RWPE2 (cell line): ENCODE data around the gene MYO10.
A peak's percentile ranks its signal among the peaks of the same experiment; 100 is the strongest.

Source experiments
- ATAC-seq: fragments of 200-7000 bp; cut with Tn5 transposase; 3 replicates; pipeline ENCODE4 v1.9.1; 2021; ENCODE audit warnings: low read depth
- DNase-seq: peaks from one replicate; pipeline ENCODE4 v3.0.0-alpha.2; 2020; ENCODE audit warnings: low spot score
- H3K27ac ChIP-seq: fragments of 450-650 bp; 2 replicates; pipeline ENCODE4 v1.5.1; 2017; ENCODE audit warnings: mild to moderate bottlenecking; ENCODE audit not compliant: poor library complexity, severe bottlenecking
- H3K27me3 ChIP-seq: fragments of 250-450 bp; sonication (Bioruptor Pico); 2 replicates; pipeline ENCODE4 v1.5.1; 2021; ENCODE audit warnings: mild to moderate bottlenecking, moderate library complexity; ENCODE audit not compliant: insufficient read depth, poor library complexity, severe bottlenecking
- H3K36me3 ChIP-seq: fragments of 250-450 bp; sonication (Bioruptor Pico); 2 replicates; pipeline ENCODE4 v1.5.1; 2020; ENCODE audit warnings: low read depth, mild to moderate bottlenecking, moderate library complexity
- H3K4me1 ChIP-seq: fragments of 250-450 bp; sonication (Bioruptor Pico); 2 replicates; pipeline ENCODE4 v1.5.1; 2021; ENCODE audit warnings: mild to moderate bottlenecking, moderate library complexity; ENCODE audit not compliant: insufficient read depth, poor library complexity, severe bottlenecking
- H3K4me3 ChIP-seq: fragments of 250-450 bp; sonication (Bioruptor Pico); 2 replicates; pipeline ENCODE4 v1.5.1; 2021; ENCODE audit warnings: mild to moderate bottlenecking, moderate library complexity; ENCODE audit not compliant: severe bottlenecking
- H3K9me3 ChIP-seq: fragments of 250-450 bp; sonication (Bioruptor Pico); 2 replicates; pipeline ENCODE4 v1.5.1; 2021; ENCODE audit warnings: mild to moderate bottlenecking, moderate library complexity; ENCODE audit not compliant: severe bottlenecking
- CTCF ChIP-seq: fragments of 450-650 bp; IDR thresholded peaks from one replicate; pipeline ENCODE4 v1.5.1; 2017; ENCODE audit warnings: mild to moderate bottlenecking, moderate library complexity; ENCODE audit not compliant: poor library complexity, severe bottlenecking

MYO10 gene

GRCh38 chr5:16888694-16889124 lies 47.4 kb downstream of the MYO10 start:
- peak overlapping the region; percentile 31 for H3K27ac ChIP-seq
- H3K4me1 ChIP-seq, result peaks cover 36% of the 10 kb centered on the region
- no peak for DNase-seq
- TF ChIP-seq CTCF, result no peak
- no peaks in the 10 kb centered on the region for H3K36me3 ChIP-seq
- ATAC-seq, result peak; percentile 79
- H3K9me3 ChIP-seq, result no peaks in the 10 kb centered on the region
- H3K27me3 ChIP-seq, result no peaks in the 10 kb centered on the region
- H3K4me3 ChIP-seq, result no peak overlapping the region

GRCh38 chr5:16886793-16887345 lies 49.2 kb downstream of the MYO10 start:
- TF ChIP-seq CTCF, result no peak
- peaks cover 35% of the 10 kb centered on the region for H3K4me1 ChIP-seq
- H3K36me3 ChIP-seq, result no peaks in the 10 kb centered on the region
- H3K9me3 ChIP-seq, result no peaks in the 10 kb centered on the region
- ATAC-seq (no peak), DNase-seq (no peak)
- H3K27me3 ChIP-seq, result no peaks in the 10 kb centered on the region
- H3K27ac ChIP-seq, result no peak overlapping the region
- no peak overlapping the region for H3K4me3 ChIP-seq

GRCh38 chr5:16886366-16886736 lies 49.7 kb downstream of the MYO10 start:
- H3K4me1 ChIP-seq, result peaks cover 39% of the 10 kb centered on the region
- no peak overlapping the region for H3K27ac ChIP-seq

GRCh38 chr5:16885635-16886365 lies 50.3 kb downstream of the MYO10 start:
- H3K9me3 ChIP-seq, result no peaks in the 10 kb centered on the region
- H3K4me1 ChIP-seq, result peaks cover 42% of the 10 kb centered on the region
- H3K36me3 ChIP-seq, result no peaks in the 10 kb centered on the region
- no peaks in the 10 kb centered on the region for H3K27me3 ChIP-seq
- ATAC-seq (no peak), DNase-seq (no peak)
- no peak for TF ChIP-seq CTCF
- H3K27ac ChIP-seq, result no peak overlapping the region
- H3K4me3 ChIP-seq, result no peak overlapping the region

More at GRCh38 chr5:16886366-16886736, 49.7 kb downstream of the MYO10 start:
- no peaks in the 10 kb centered on the region for H3K9me3 ChIP-seq
- no peak for DNase-seq
- H3K4me3 ChIP-seq, result no peak overlapping the region
- TF ChIP-seq CTCF, result no peak
- no peak for ATAC-seq
- no peaks in the 10 kb centered on the region for H3K27me3 ChIP-seq
- H3K36me3 ChIP-seq, result no peaks in the 10 kb centered on the region

- Histone ChIP-seq H3K27me3 (no peaks in the 10 kb centered on the region), H3K4me3 (no peak overlapping the region), H3K4me1 (peaks cover 30% of the 10 kb centered on the region), H3K27ac (no peak overlapping the region), H3K9me3 (no peaks in the 10 kb centered on the region), H3K36me3 (no peaks in the 10 kb centered on the region)
- ATAC-seq (no peak), DNase-seq (no peak)
- TF ChIP-seq CTCF, result no peak
Measured at GRCh38 chr5:16884595-16884994, 51.5 kb downstream of the MYO10 start.
